ENCODE measurements around the gene FGFRL1.

The FGFRL1 gene

DNA sequence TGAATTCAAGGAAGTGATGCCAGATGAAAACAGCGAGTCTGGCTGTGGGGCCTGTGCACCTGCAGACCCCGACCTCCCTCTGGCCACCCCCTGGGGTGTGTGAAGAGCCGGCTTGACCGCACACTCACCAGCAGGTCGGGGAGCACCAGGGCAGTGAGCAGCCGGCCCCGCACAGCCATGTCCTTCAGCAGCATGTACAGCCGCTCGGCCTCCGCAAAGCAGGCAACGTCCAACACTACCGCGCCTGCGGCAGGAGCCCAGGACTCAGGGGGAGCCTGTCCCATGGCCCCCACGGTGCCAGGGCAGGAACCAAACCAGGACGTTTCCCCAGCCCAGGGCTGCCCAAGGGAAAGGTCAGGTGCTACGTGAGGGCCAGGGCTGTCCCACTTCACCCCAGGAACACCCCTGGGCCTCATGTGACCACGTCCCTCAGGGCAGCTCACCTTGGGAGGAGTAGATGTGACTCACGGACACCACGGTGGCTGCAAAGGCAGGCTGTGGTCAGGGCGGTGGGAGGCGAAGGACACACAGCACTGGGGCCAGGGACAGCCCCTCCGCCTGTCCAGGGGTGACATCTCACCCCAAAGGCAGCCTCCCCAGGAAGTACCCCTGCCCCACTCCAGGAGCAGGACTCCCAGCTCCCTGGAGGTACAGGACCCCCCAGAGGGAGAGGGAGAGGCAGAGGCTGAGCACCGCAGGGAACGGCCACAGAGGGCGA is 46.2 kb upstream of the FGFRL1 start:
- no peak for DNase-seq (ENCODE audit: low read depth)
- H3K4me3 ChIP-seq (ENCODE audit: low read depth, low read length): no peak overlapping the region
- TF ChIP-seq, protein P1, sequence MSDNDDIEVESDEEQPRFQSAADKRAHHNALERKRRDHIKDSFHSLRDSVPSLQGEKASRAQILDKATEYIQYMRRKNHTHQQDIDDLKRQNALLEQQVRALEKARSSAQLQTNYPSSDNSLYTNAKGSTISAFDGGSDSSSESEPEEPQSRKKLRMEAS (IDR thresholded peaks at IDR 0.05; ENCODE audit: low read depth, low read length): no peak
- TF ChIP-seq, protein P2, sequence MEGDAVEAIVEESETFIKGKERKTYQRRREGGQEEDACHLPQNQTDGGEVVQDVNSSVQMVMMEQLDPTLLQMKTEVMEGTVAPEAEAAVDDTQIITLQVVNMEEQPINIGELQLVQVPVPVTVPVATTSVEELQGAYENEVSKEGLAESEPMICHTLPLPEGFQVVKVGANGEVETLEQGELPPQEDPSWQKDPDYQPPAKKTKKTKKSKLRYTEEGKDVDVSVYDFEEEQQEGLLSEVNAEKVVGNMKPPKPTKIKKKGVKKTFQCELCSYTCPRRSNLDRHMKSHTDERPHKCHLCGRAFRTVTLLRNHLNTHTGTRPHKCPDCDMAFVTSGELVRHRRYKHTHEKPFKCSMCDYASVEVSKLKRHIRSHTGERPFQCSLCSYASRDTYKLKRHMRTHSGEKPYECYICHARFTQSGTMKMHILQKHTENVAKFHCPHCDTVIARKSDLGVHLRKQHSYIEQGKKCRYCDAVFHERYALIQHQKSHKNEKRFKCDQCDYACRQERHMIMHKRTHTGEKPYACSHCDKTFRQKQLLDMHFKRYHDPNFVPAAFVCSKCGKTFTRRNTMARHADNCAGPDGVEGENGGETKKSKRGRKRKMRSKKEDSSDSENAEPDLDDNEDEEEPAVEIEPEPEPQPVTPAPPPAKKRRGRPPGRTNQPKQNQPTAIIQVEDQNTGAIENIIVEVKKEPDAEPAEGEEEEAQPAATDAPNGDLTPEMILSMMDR (IDR thresholded peaks at IDR 0.05; ENCODE audit: low read depth, low read length): no peak
- no peak for TF ChIP-seq MYC (IDR thresholded peaks at IDR 0.05; ENCODE audit: low read depth, low read length)
- TF ChIP-seq POLR2A (IDR thresholded peaks at IDR 0.05; ENCODE audit: extremely low read depth, insufficient read length): no peak

DNA sequence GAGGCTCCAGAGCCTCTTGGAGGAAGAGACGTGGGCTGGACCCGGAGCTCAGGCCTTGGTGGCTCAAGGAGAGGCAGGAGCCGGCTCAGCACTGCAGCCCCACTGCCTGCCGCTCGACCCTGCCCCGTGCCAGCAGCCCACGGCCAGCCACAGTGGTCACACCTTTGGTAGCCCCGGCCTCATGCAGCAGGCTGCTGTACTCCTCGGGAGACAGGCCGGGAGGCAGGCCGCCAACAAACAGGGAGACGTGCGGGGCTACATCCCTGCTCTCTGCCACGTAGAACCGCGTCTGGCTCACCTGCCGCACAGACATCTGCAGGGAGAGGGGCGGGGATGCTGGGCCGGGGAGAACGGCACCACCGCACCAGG is 45.7 kb upstream of the FGFRL1 start:
- TF ChIP-seq MYC (IDR thresholded peaks at IDR 0.05; ENCODE audit: low read depth, low read length) (no peak), POLR2A (IDR thresholded peaks at IDR 0.05; ENCODE audit: extremely low read depth, insufficient read length) (no peak)
- TF ChIP-seq, protein P1 (IDR thresholded peaks at IDR 0.05; ENCODE audit: low read depth, low read length): no peak
- TF ChIP-seq, protein P2 (IDR thresholded peaks at IDR 0.05; ENCODE audit: low read depth, low read length): no peak
- H3K4me3 ChIP-seq (ENCODE audit: low read depth, low read length): no peak overlapping the region
- no peak for DNase-seq (ENCODE audit: low read depth)

DNA sequence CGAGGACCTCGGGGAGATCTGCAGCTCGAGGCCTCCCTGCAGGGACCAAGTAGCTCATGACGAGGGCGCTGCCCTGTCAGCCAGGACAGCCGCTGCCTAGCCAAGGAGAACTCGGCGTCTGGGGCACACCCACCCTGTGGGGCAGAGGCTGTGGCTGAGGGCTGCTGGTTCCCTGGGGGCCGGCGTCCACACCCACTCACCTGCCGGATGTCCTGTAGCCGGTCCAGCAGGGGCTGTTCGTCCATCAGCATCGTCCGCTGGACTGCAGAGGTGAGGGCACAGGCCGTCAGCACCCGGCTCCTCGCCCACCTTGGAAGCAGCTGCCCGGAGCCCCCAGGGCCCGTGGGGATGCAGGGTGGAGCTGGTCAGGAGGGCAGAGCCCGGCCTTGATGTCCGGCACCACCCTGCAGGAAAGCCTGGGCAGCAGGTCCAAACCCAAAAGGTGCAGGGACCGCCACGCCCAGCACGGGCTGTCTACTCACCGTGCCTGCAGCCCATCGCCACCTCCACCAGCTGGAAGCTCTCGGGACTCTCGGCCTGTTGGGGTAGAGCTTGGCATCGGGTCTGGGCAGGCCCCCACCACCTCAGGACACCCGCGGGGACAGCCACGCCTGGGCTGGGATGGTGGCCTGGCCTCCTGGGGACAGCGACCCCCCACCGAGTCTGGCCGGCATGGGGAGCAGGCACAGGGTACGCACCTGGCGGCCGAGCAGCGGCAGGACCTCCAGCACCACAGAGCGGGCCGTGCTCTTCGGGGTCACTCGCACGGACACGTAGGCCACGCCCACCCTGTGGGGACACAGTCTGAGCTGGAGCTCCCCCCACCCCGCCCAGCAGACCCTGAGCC is 44.9 kb upstream of the FGFRL1 start:
- H3K4me3 ChIP-seq (ENCODE audit: low read depth, low read length): no peak overlapping the region
- no peak for DNase-seq (ENCODE audit: low read depth)
- TF ChIP-seq, protein P1 (IDR thresholded peaks at IDR 0.05; ENCODE audit: low read depth, low read length): no peak
- TF ChIP-seq MYC (IDR thresholded peaks at IDR 0.05; ENCODE audit: low read depth, low read length) (no peak), POLR2A (IDR thresholded peaks at IDR 0.05; ENCODE audit: extremely low read depth, insufficient read length) (no peak)
- TF ChIP-seq, protein P2 (IDR thresholded peaks at IDR 0.05; ENCODE audit: low read depth, low read length): no peak

DNA sequence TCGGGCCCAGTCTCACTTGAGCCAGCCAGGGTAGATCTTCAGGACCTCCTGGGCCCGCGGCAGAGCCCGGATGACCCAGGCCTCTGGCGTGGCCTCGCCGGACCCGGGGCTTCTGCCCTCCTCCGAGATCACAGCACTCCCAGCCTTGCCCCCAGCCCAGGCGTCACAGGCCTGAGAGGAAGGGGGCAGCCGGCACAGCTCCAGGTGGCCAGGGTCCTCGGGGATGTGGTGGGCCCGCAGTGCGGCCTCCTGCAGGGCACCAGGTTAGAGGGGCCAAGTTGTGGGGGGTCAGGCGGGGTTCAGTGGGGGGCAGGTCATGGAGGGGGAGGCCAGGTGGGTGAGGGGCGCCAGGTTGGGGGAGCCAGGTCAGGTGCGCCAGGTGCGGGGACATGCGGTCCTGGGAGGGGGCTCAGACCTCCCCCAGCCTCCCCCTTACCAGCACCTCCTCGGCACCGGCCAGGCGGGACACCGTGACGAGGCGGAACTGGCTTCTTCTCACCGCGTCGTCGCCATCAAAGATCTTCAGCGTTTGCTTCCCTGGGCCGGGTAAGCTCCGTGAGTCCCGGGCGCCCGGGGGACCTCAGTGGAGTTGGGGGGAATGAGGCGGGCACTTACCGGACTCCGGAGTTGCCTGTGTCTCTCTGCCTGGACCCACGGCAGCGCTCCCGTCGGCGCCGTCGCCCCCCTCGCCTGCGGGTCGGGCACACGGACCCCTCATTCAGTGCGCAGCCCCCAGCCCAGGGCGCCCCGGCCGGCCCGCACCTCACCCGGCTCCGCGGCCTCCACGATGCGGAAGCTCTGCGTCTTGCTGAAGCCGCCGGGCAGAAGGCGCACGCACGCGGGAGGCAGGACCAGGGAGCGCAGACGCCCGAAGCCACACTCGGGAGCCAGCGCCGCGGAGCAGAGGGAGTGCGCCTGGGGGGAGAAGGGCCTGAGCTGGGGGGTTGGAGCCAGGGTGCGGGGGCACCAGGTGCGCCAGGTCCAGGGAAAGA is 44.0 kb upstream of the FGFRL1 start:
- TF ChIP-seq, protein P2 (IDR thresholded peaks at IDR 0.05; ENCODE audit: low read depth, low read length): no peak
- TF ChIP-seq MYC (IDR thresholded peaks at IDR 0.05; ENCODE audit: low read depth, low read length) (no peak), POLR2A (IDR thresholded peaks at IDR 0.05; ENCODE audit: extremely low read depth, insufficient read length) (no peak)
- TF ChIP-seq, protein P1 (IDR thresholded peaks at IDR 0.05; ENCODE audit: low read depth, low read length): no peak
- no peak overlapping the region for H3K4me3 ChIP-seq (ENCODE audit: low read depth, low read length)
- DNase-seq (ENCODE audit: low read depth): no peak

DNA sequence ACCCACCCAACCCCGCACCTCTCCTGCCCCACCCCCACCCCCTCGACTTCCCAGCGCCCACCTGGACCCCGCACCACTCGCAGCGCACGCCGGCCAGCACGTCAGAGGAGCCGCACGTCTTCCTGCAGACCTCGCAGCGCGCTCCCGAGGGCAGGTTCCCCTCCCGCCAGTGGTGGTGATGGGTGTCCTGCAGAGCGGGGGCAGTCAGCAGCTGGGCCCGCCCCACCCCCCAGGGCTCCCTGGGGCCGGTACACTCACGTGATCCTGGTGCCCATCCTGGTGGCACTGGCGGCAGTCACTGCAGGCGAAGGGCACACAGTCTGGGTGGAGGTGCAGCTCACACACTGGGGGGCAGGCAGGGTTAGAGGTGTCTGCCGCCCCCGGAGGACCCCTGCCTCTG is 43.2 kb upstream of the FGFRL1 start:
- TF ChIP-seq MYC (IDR thresholded peaks at IDR 0.05; ENCODE audit: low read depth, low read length): no peak
- no peak for TF ChIP-seq POLR2A (IDR thresholded peaks at IDR 0.05; ENCODE audit: extremely low read depth, insufficient read length)
- TF ChIP-seq, protein P1 (IDR thresholded peaks at IDR 0.05; ENCODE audit: low read depth, low read length): no peak
- TF ChIP-seq, protein P2 (IDR thresholded peaks at IDR 0.05; ENCODE audit: low read depth, low read length): no peak
- H3K4me3 ChIP-seq (ENCODE audit: low read depth, low read length): no peak overlapping the region
- DNase-seq (ENCODE audit: low read depth): no peak

All from NB4 (cell line).